COR-L47 (cell line): ENCODE data around the gene SULT4A1.
"Not testable (repeated sequence)": the region's sequence is repeated elsewhere in the genome, so short reads cannot be mapped to it uniquely, and the experiment has no call there.

Experiments used
- DNase-seq: peaks from one replicate; lab custom pipeline; 2025; lab: John Stamatoyannopoulos, UW

SULT4A1 gene, protein sequence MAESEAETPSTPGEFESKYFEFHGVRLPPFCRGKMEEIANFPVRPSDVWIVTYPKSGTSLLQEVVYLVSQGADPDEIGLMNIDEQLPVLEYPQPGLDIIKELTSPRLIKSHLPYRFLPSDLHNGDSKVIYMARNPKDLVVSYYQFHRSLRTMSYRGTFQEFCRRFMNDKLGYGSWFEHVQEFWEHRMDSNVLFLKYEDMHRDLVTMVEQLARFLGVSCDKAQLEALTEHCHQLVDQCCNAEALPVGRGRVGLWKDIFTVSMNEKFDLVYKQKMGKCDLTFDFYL

DNA sequence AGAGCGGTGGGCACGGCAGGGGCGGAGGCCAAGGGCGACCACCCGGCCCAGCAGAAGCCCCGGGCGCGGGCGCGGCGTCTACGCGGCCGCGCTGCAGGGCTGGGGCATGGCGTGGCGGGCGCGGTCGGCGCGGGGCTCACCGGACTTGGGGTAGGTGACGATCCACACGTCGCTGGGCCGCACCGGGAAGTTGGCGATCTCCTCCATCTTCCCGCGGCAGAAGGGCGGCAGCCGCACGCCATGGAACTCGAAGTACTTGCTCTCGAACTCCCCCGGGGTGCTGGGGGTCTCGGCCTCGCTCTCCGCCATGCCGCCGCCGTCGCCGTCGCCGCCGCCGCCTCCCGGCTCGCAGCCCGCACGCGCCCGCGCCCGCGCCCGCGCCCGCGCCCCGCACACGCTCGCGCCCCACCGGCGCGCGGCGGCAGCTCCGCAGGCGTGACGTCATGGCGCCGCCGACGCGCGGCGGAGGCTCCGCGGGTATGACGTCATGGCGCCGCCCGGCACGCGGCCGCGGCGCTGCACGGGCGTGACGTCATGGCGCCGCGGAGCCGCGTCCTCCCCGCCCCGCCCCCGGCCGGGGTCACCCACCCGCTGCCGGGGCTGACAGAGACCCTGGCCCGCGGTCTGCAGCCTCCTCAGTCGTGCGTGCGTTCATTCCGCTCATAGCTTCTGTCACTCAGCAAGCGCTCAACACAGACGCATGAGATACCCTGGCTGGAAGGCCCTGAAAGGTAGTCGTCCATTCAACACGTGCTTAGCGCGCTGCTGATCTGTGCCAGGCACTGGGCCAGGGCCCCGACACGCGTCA lies at the start of gene SULT4A1:
Gene SULT4A1, minus strand, starts transcription at position 440 of the 808 bp plus-strand sequence. Its CDS starts 131 bp downstream, at position 309.
- peak; percentile 72 for DNase-seq

DNA sequence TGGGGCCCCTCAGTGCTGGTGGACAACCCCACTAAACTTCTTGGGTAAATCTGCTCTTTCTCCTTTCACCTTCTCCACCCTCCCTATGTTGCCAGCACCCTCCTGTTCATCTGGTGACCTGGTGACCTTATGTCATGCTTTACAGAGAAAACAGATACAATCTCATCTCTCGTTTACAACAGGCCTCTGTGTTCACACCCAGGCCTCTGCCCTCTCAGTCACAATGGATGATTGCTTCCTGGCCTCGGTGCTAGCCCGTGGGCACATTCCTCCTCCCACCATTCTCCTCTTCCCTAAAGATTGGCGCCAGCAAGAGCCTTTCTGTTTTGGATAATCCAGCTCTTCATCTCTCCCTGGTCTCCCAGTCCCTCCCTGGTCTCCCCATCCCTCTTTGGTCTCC lies 49.0 kb upstream of the SULT4A1 start:
- DNase-seq = no peak

DNA sequence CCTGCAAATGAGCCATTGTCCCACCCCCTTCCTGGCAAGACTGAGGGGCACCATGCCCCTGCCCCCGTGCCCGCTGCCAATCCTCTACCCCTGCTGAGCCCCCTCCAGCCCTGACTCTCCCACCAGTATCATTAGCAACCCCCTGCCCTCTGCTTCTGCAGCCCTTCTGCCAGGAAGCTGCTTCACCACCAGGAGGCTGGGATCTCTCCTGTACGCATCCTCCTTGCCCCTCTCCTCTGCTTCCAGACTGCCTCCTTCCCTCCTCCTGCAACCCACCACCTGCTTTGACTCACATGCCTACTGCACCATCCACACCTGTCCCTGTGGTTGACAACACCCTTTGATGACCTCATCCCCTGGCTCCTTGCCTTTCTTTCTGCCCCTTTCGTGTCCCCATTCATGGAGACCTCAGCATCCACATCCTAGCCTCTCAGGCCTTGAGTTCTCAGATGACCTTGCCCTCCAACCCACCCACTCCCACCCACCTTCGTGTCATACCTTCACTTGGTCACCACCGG lies 47.9 kb upstream of the SULT4A1 start:
- no peak for DNase-seq

DNA sequence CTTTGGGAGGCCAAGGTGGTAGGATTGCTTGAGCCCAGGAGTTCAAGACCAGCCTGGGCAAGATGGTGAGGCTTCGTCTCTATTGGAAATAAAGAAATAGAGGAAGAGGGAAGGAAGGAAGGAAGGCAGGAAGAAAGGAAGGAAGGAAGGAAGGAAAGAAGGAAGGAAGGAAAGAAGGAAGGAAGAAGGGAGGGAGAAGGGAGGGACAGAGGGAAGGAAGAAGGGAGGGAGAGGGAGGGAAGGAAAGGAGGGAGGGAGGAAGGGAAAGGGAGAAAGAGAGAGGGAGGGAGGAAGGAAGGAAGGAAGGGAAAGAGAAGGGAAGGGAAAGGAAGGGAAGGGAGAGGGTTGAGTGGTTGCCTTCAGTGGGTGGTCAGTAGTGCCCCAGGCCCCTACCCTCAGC lies 47.4 kb upstream of the SULT4A1 start:
- DNase-seq = no peak

DNA sequence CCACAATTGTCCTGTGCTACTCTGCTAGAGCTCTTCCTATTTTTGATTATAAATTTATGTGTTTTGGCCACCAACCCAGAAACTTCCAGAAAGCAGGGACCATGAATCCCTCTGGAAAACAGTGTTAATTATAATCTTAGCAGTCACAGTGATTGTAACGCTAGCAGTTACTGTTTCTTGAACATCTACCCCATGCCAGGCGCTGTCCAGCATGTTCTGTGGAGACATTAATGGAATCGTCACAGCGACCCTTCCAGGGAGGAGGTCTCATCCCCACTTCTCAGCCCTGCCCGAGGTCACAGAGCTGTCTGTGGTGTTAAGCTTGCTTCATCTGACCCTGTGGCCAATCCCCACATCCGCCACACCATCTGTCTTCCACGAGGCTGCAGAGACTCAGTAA lies 43.4 kb upstream of the SULT4A1 start:
- DNase-seq = no peak

DNA sequence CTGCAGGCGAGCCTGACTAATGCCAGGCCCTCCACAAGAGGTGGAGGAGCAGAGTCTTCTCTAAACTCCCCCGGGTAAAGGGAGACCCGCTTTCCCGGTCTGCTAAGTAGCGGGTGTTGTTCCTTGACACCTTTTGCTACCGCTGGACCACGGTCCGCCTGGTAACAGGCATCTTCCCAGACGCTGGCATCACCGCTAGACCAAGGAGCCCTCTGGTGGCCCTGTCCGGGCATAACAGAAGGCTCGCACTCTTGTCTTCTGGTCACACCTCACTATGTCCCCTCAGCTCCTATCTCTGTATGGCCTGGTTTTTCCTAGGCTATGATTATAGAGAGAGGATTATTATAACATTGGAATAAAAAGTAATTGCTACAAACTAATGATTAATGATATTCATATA lies 42.1 kb upstream of the SULT4A1 start:
- not testable (repeated sequence) for DNase-seq

DNA sequence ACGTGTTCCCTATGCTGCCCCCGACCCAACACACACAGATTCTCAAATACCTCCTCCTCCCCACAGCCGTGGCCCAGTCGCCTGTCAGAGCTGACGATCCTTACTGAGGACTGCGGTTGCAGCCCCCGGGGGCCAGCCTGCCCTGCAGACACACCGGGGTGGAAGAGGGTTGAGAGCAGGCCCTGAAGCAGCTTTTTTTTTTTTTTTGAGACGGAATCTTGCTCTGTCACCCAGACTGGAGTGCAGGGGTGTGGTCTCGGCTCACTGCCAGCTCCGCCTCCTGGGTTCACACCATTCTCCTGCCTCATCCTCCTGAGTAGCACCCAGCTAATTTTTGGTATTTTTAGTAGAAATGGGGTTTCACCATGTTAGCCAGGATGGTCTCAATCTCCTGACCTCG lies 40.7 kb upstream of the SULT4A1 start:
- not testable (repeated sequence) for DNase-seq

DNA sequence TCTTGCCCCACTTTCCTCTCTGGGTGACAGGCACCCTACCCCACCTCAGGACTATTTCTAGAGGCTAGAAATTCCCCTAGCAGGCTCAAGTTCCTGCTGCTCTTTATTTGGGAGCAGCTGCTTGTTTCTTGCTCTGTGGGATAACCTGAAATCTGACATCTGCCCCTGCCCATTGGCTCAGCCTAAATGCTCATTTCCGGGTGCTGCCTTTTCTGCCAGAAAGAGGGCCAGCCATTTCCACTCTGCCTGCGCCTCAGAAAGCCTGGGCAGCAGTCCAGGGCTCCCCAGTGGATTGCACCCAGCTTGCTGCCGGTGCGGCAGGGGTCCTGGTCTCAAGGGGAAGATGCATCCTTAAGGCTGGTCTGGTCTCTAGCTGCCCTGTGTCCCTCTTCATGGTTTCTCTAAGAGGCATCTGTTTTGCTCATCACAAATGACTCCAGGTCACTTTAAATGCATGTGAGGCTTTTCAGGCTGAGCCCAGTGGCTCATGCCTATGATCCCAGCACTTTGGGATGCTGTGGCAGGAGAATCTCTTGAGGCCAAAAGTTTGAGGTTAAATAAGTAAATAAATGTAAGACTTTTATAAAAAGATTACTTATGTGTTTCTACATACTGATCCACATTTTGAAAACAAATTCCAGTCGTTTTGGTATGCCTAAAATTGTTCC lies 39.8 kb upstream of the SULT4A1 start:
- no peak for DNase-seq

DNA sequence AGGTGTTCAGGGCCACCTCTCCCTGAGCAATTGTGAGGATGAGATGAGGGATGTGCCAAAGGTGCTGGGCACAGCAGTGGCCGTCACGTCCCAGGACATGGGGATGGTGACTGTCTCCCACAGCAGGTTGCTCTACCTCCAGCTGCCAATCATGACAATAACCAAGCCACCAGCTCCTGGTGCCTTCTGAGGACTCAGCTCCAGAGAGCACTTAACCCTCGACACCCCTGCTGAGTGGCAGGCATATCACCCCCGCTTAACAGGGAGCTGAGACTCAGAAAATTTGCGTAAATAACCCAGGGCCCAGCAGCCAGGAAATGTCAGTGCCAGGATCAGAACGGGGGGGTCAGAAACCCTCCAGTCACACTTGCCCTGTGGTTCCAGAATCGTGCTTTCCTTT lies 37.9 kb upstream of the SULT4A1 start:
- DNase-seq = no peak

DNA sequence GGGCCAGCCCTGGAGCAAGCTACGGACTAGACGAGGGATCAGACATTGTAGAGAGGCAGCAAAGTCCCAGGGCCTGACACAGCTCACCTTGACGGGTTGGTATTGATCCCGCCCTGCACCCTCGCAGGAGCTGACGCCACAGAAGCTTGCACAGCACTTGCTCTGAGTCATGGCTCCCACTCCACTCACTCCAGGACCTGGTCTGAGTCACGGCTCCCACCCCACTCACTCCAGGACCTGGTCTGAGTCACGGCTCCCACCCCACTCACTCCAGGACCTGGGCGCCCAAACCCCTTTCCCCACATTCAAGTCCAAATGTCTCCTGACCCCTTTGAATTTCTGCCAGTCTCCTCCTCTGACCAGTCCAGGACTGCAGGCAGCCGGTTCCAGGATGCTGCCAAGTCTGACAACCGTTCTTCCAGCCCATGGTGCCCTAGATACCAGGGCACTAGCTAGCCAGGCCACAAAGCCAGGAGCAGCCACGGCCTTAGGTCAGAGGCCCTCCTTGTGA lies 35.5 kb upstream of the SULT4A1 start:
- no peak for DNase-seq

DNA sequence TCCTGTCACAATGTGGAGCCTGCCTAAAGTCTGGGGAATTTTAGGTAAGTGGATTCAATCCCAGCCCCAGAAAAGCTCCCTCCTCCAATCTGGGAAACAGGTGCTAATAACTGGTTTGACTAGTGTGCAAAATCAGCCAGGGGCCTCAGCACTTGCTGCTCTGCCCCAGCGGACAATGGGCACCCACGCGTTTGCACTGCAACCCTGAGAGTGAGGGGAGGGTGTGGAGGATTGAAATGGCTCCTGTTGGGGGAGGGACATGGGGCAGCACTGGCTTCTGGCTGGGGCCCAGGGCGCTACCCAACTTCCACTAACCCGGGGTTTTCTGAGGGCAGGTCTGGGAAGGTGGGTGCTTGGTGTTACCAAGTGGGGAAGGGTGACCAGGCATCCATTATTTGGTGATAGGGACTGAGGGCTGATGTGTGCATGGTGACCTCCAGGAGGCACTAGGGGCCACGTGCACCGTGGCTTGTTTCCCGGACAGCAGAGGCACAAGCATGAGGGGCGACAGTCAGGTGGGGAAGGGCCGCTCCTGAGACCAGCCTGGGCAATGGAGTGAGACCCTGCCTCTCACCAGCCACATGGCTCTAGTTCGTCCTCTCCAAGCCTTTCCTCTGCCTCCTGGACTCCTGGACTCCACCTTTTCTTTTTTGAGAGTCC lies 33.8 kb upstream of the SULT4A1 start:
- DNase-seq = no peak

DNA sequence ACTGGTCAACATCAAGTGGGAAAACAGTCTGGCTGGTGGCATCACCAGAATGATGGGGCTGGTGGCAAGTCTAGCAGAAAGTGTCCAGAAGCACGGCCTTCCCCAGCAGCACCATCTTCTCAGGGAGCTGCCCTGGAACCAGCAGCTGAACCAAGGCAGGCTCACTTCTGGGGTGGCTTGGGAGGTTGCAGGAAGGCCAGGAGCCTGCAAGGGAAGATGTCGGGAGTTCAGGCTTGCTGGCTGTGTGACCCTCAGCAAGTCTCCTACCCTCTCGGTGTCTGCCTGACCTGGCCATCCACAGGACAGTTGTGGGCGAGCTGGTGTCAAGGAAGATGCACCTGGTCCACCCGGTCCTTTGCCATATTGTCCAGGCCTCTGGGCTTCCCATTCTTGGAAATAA lies 31.8 kb upstream of the SULT4A1 start:
- no peak for DNase-seq

DNA sequence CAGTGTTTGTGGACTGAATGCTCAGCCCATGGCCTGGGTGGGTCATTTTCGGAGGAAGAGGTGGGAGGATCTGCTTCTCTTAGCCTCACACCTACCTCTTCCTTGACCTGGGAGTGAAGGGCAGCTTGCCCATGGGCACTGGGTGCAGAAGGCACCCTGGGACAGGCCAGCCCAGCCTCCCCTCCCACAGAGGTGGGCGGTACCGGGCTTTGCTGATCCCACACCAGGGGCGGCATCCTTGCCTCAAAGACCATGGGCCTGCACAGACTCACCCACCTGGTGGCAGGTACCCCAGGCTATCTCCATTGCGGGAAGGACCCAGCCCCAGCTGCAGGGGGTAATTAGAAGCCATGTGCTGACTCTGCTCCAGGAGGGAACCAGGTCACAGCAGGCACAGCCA lies 31.0 kb upstream of the SULT4A1 start:
- no peak for DNase-seq

DNA sequence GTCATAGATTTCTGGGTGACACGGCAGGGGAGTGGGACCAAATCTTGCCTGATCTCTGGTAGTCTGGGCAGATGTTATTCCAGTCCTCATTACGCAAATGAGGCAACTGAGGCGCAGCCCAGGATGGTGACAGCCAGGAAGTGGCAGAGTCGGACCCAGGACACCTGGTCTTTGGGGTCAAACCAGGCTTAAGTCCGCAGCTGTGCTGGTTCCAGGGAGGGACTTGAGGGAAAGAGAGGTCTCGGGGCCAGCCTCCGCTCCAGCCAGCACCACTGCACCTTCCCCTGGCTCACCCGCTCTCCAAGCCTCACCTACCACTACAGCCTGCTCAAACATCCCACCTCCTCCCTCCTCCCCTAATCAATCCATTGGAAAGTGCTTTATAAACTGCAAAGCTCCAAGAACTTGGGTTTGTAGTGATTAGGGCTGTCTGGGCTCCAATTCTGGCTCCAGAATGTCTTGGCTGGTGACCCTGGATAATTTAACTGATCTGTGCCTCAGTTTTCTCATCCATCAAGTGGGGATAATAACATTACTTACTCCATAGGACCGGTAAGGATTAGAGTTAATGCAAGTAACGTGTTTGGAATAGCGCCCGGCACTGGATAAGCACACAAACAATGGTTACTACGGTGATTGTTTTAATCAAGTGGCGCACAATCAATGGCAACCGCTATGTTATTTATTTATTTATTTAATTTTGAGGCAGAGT lies 30.0 kb upstream of the SULT4A1 start:
- DNase-seq = no peak

DNA sequence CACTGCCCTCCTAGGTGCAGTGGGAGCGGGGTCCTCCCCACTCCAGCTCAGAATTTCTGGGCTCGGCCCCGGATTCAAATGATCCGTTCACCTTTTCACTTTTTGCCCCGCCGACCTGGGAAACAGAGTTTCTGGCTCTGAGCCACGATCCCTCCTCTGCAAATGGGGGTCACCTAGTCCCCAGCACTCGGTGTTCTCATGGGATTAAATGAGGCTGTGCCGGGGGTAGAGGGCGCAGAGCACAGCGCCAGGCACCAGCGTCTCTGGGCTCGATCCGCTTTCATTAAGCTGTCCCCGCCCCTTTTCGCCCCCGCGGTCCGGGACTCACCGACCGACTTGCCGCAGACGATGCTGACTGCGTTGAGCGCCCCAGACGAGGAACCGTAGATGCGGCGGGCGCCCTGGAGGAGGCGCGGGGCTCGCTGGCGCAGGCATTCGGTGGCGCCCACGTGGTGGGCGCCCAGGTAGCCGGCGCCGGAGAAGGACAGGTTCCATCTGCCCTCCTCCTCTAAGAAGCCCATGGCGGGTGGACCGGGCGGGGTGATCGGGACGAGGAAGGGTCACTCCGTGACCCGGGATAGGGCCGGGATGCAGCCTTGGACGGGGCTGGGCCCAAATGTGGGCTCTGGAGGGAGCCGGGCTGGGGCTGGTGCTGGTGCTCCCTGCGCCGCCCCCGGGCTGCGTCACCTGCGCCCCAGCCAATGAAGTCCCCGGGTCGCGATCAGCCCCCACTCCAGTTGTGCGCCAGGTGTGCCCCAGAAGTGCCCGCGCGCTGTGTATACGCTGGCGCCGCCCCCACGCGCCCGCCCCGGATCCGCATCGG lies 29.3 kb upstream of the SULT4A1 start, which contains the start of gene PNPLA5:
Gene PNPLA5, minus strand, starts transcription at position 654 of the 823 bp plus-strand sequence. Its CDS starts 133 bp downstream, at position 521.
- DNase-seq = no peak

DNA sequence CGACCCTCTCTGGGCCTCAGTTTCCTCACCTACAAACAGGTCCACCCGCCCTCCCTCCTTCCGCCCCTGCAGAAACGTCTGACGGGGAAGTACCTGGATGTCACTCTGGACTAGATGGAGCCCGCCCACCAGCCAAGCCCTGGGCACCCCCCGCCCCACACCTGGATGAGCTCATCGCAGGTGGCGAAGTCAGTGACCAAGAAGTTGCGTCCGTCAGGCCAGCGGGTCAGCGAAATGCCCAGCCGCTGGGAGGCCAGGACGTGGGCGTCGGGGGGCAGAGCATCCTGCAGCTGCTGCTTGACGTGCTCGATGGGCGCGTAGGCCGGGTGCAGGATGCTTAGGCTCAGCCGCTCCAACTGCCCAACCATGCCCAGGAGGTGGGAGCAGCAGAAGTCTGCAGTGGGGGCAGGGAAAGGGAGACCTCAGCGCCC lies 28.6 kb upstream of the SULT4A1 start:
- peak; percentile 5 for DNase-seq

DNA sequence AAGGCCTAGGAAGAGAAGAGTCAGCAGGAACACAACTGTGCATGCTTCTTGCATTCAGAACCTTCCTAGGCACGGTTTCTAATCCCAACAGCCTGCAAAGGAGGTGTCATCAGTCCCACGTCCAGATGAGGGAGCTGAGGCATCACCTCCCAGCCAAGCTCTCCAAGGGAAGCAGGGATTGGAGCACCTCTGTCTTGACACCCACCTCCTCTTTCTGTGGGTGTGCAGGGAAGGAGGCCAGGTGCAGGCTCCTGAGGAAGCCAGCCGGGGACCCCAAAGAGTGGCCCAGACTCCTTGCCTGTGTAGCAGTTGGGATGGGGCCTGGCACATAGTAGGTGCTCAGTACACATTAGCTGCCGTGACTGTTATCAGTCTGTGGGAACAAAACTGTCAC lies 27.5 kb upstream of the SULT4A1 start:
- DNase-seq = no peak

DNA sequence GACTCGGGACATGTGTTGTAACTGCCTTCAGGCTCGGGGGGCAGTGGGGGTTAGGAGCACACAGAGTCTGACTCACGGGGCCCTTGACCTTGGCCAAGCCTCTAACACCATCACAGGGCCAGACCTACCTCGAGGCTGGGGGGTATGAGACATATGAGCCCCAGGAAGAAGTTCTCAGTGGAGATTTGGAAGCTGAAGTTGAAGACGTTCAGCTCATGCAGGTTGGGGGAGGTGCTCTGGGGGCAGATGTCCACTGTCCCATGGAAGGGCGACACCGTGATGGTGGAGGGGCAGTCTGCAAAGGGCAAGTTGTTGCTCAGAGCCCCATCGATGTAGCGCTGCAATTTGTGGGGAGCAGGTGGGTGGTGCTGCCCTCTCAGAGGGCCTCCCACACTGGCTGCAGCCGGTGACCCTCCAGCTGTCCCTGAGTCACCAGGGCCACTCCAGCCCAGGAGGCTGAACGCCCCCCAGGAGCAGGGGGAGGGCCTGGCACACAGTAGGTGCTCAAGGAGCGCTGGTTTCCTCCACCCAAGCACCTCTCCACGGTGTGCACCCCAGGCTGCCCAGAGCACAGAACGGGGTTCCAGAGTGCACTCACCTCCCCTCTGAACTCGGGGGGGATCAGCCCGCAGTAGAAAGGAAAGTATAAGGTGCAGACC lies 27.0 kb upstream of the SULT4A1 start:
- DNase-seq = no peak

DNA sequence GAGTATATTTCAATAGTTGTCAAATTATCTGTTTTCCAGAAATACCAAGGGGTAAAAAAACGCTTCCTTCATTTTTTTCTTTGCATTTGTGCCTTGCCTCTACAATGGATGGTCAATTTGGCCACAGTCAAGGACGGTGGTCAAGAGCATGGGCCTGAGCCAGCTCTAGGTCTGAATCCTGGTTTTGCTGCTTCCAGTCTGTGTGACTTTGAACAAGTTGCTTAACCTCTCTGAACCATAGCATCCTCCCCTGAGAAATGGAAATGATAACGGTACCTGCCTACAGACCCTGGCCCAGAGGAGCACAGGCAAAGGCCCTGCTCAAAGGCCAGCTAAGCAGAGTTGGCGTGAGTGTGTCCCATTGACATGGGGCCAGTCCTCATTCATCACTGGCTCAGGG lies 26.4 kb upstream of the SULT4A1 start:
- no peak for DNase-seq

DNA sequence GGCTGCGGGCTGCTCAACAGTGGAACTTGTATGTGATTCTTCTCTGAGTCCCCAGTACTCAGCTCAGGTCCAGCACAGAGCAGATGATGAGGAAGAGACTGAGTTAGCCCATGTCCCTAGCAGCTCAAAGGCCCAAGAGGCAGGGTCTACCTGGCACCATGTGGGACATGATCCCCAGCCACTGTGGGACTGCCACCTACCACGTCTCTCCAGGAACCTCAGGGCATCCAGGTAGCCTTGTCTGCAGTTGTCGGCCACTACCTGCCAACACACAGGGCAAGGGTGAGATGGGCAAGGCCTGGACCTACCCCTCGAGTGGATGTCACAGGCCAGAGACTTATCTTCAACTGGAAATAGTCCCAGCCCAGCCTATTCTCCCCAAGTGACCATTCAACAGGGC lies 25.1 kb upstream of the SULT4A1 start:
- no peak for DNase-seq
